Loucy (cell line): ENCODE measurements around the gene CR1.
"Not testable (repeated sequence)": the region's sequence is repeated elsewhere in the genome, so short reads cannot be mapped to it uniquely, and the experiment has no call there.

Experiments
- H2AFZ ChIP-seq: fragments of 200-600 bp; sonication (generic); 2 replicates; pipeline ENCODE4 v1.6.0; 2016; ENCODE audit warnings: antibody characterized with exemption, mild to moderate bottlenecking, low read length, moderate library complexity
- H3F3A ChIP-seq: fragments of 200-600 bp; 2 replicates; pipeline ENCODE4 v1.6.0; 2016; ENCODE audit warnings: antibody characterized with exemption, low read depth, mild to moderate bottlenecking
- H3K27me3 ChIP-seq: fragments of 200-600 bp; sonication (generic); 2 replicates; pipeline ENCODE4 v1.6.1; 2014; ENCODE audit warnings: low read length, mild to moderate bottlenecking; ENCODE audit not compliant: insufficient read depth, poor library complexity, severe bottlenecking
- H3K36me3 ChIP-seq: fragments of 200-600 bp; sonication (generic); 2 replicates; pipeline ENCODE4 v1.6.1; 2016; ENCODE audit warnings: low read length; ENCODE audit not compliant: insufficient read depth
- H3K4me1 ChIP-seq: fragments of 200-600 bp; sonication (generic); 2 replicates; pipeline ENCODE4 v1.5.1; 2014; ENCODE audit warnings: low read length, mild to moderate bottlenecking; ENCODE audit not compliant: insufficient read depth, poor library complexity, severe bottlenecking
- H3K4me2 ChIP-seq: fragments of 200-600 bp; sonication (generic); 2 replicates; pipeline ENCODE4 v1.6.0; 2014; ENCODE audit warnings: antibody characterized with exemption, low read length, low read depth, mild to moderate bottlenecking; ENCODE audit not compliant: poor library complexity, severe bottlenecking
- H3K4me3 ChIP-seq: fragments of 200-600 bp; sonication (generic); 2 replicates; pipeline ENCODE4 v1.5.1; 2014; ENCODE audit warnings: low read length, mild to moderate bottlenecking, mixed read lengths; ENCODE audit not compliant: poor library complexity, severe bottlenecking
- H3K79me2 ChIP-seq: fragments of 200-600 bp; sonication (generic); 2 replicates; pipeline ENCODE4 v1.6.1; 2014; ENCODE audit warnings: low read length; ENCODE audit not compliant: insufficient read depth
- H3K9ac ChIP-seq: fragments of 200-600 bp; sonication (generic); 2 replicates; pipeline ENCODE4 v1.6.0; 2014; ENCODE audit warnings: mild to moderate bottlenecking, low read depth, low read length, moderate library complexity; ENCODE audit not compliant: poor library complexity, severe bottlenecking
- H3K9me2 ChIP-seq: fragments of 200-600 bp; sonication (generic); replicated peaks from 2 replicates; pipeline ENCODE4 v1.6.1; 2016; ENCODE audit warnings: low read depth, low read length, mixed read lengths
- H3K9me3 ChIP-seq: fragments of 200-600 bp; sonication (generic); 2 replicates; pipeline ENCODE4 v1.6.1; 2014; ENCODE audit warnings: mild to moderate bottlenecking, antibody characterized with exemption, low read length, low read depth; ENCODE audit not compliant: insufficient read depth
- H4K20me1 ChIP-seq: fragments of 200-600 bp; sonication (generic); 2 replicates; pipeline ENCODE4 v1.6.0; 2014; ENCODE audit warnings: antibody characterized with exemption, low read length, mild to moderate bottlenecking; ENCODE audit not compliant: insufficient read depth, poor library complexity, severe bottlenecking
- CTCF ChIP-seq: fragments of 200-600 bp; sonication (generic); conservative IDR thresholded peaks from 2 replicates; pipeline ENCODE4 v1.5.1; 2014; ENCODE audit warnings: mild to moderate bottlenecking, antibody characterized with exemption, low read length
- EZH2phosphoT487 ChIP-seq: fragments of 200-600 bp; IDR thresholded peaks from 2 replicates; pipeline ENCODE4 v1.6.1; 2018; ENCODE audit warnings: antibody characterized with exemption, mild to moderate bottlenecking, moderate library complexity, borderline replicate concordance

The CR1 gene

GRCh38 chr1:207612762-207613161 lies 116.8 kb downstream of the CR1 start:
- TF ChIP-seq CTCF = no peak
- TF ChIP-seq EZH2phosphoT487 = no peak
- Histone ChIP-seq H3K79me2 (no peaks in the 10 kb centered on the region), H3K4me1 (no peaks in the 10 kb centered on the region), H3K4me3 (no peak overlapping the region), H3K36me3 (no peaks in the 10 kb centered on the region), H3F3A (no peaks in the 10 kb centered on the region), H3K27me3 (no peaks in the 10 kb centered on the region), H3K9me3 (no peaks in the 10 kb centered on the region), H4K20me1 (no peaks in the 10 kb centered on the region), H3K9me2 (no peaks in the 10 kb centered on the region), H3K4me2 (no peak overlapping the region), H3K9ac (no peak overlapping the region), H2AFZ (no peak overlapping the region)

GRCh38 chr1:207619871-207620542 lies 124.0 kb downstream of the CR1 start:
- H4K20me1 ChIP-seq = no peaks in the 10 kb centered on the region
- no peak overlapping the region for H3K9ac ChIP-seq
- H3K36me3 ChIP-seq = no peaks in the 10 kb centered on the region
- no peak overlapping the region for H3K4me2 ChIP-seq
- H3K4me1 ChIP-seq = no peaks in the 10 kb centered on the region
- H3K9me2 ChIP-seq = no peaks in the 10 kb centered on the region
- H3K4me3 ChIP-seq = no peak overlapping the region
- H2AFZ ChIP-seq = no peak overlapping the region
- H3K9me3 ChIP-seq = no peaks in the 10 kb centered on the region
- no peaks in the 10 kb centered on the region for H3K27me3 ChIP-seq
- no peaks in the 10 kb centered on the region for H3F3A ChIP-seq
- peak; percentile 83 for TF ChIP-seq CTCF
- TF ChIP-seq EZH2phosphoT487 = no peak
- no peaks in the 10 kb centered on the region for H3K79me2 ChIP-seq

GRCh38 chr1:207620543-207620893 lies 124.6 kb downstream of the CR1 start:
- no peaks in the 10 kb centered on the region for H3K9me3 ChIP-seq
- no peak overlapping the region for H3K4me2 ChIP-seq
- H3K27me3 ChIP-seq = no peaks in the 10 kb centered on the region
- H3K4me1 ChIP-seq = no peaks in the 10 kb centered on the region
- H3K9ac ChIP-seq = no peak overlapping the region
- no peak overlapping the region for H2AFZ ChIP-seq
- H3K36me3 ChIP-seq = no peaks in the 10 kb centered on the region
- H3K4me3 ChIP-seq = no peak overlapping the region
- H3F3A ChIP-seq = no peaks in the 10 kb centered on the region
- no peak for TF ChIP-seq CTCF
- no peak for TF ChIP-seq EZH2phosphoT487
- no peaks in the 10 kb centered on the region for H3K9me2 ChIP-seq
- no peaks in the 10 kb centered on the region for H4K20me1 ChIP-seq
- no peaks in the 10 kb centered on the region for H3K79me2 ChIP-seq

GRCh38 chr1:207625504-207626071 lies 129.6 kb downstream of the CR1 start:
- not testable (repeated sequence) for H2AFZ ChIP-seq, H4K20me1 ChIP-seq, H3K4me3 ChIP-seq, H3K4me2 ChIP-seq, H3K9me3 ChIP-seq, H3K36me3 ChIP-seq, H3F3A ChIP-seq, H3K9me2 ChIP-seq, H3K79me2 ChIP-seq, H3K9ac ChIP-seq, H3K27me3 ChIP-seq, H3K4me1 ChIP-seq
